Stimulated activated CD4-positive, alpha-beta T cell treated with anti-CD3 and anti-CD28 coated beads, TNF-alpha, amount 100 ng/mL, for 24 hours (primary cell): ENCODE data around the gene ADGRB3.
"Not testable (repeated sequence)": the region's sequence is repeated elsewhere in the genome, so short reads cannot be mapped to it uniquely, and the experiment has no call there.

Experiments
- DNase-seq, 3 experiments: peaks; one replicate each; pipeline ENCODE4 v3.0.0-alpha.2; 2020; ENCODE audit warnings: low read depth in 3 of 3

The ADGRB3 gene

DNA sequence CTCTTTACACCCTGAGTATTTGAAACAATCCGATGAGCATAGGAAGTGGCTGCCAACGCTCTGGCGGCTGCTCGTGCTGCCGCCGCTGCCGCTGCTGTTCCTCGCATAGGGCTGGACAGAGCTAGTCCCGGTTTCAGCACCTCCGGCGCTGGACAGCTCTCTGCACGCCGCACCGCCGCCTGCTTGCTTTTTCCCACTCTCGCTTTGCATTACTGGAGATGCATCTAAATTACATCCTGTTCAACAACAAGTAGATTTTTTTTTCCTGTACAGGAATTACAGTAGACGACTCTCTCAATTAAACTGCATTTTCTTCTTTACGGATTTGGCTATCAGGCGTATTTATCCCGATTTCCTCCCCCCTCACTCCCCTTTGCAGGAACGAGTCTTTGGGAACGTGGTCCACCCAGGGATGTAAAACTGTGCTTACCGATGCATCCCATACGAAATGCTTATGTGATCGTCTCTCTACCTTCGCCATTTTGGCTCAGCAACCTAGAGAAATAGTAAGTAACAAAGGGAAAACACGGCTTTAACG lies 597.9 kb downstream of the ADGRB3 start:
- peak in 2 of 3 experiments; percentile 0 to 37 for DNase-seq

GRCh38 chr6:69238067-69238466 lies 603.0 kb downstream of the ADGRB3 start:
- no peak for DNase-seq

DNA sequence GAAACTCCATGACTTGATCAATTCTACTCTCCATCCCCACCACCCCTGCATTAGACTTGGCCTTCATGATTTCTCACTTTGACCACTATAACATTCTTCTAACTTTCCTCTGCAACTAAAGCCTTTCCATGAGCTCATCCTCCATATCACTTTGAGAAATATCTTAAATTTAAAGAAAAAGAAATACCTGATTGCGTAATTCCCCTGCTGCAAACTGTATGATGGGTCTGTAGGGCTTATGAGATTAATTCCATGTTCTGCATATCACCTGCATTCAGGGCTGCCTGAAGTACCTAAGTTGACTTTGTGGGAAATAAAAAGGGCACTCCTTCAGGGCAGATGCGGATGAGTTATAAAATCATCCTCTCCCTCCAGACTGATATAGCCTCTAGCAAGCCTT lies 611.9 kb downstream of the ADGRB3 start:
- DNase-seq = no peak

DNA sequence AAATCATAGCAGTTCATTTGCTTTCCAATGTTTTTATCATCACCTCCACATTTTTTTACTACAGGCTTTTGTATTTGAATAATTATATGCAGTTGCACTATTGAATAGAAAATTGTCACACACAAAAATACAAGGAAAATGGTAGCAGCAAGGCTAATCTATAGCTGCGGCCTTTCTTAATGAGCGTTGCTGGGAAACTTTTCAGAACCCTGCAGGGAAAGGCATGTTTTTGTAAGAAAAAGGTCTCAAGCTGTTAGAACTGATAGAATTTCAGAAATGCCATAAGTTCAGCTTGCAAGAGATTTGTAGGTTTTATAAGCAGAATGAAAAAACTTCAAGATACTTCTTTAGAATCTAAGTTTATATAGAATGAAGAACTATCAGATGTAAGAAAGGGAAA lies 625.9 kb downstream of the ADGRB3 start:
- DNase-seq = no peak

GRCh38 chr6:69263297-69263696 lies 628.2 kb downstream of the ADGRB3 start:
- no peak for DNase-seq

DNA sequence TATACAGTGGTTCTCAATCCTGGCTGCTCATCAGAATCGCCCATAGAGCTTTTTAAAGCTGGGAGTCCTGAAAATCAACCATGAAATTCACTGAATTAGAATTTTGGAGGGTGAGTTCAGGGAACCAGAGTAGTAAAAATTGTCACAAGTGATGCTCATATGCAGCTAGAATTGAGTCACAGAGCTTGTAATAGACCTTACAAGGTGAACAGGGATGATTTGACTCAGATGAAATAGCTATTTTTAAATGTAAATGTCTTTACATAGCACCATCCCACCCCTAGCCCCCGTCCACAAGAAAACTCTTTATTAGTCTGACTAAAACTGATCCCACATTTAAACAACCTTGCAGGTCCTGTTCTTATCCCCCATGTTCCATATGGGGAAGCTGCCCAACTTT lies 630.0 kb downstream of the ADGRB3 start:
- no peak for DNase-seq

DNA sequence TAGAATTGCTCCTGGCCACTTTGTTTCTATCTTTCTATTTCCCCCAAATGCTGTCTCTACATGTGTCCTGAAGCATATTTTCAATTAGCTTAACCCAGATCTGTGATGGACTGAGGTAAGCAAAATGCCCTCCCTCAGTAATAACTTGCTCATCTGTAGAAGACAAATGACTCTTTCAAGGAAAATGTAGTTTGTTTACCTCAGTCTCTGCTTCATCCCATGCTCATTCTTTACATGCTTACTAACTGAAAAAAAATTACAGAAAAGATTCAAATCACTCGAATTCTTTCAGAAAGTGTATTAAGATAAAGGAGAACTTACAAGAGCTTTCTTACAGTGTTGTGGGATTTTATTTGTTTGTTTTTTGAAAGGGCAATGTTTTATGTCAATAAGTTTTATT lies 630.6 kb downstream of the ADGRB3 start:
- no peak for DNase-seq

- DNase-seq = no peak
Measured at GRCh38 chr6:69276204-69276603, 641.1 kb downstream of the ADGRB3 start.

DNA sequence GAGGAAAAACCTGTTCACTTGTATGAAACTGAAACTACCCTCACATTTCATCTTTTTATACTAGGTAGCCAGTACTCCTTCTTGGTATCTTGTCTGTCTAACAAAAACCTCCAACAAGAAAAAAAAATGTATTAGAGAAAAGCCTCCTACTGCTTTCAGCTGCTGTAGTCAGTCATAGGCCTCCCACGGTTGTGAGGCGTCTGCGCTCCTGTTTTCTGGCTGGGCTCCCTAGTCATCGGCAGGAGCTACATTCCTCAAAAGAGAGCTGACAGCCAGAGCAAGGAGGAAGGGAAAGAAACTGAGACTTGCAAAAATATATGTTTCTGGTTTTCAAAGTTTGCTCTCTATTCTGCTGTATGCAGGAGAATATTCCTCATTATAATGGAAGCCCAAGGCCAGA lies 644.7 kb downstream of the ADGRB3 start:
- no peak for DNase-seq

- DNase-seq = no peak
Measured at GRCh38 chr6:69280858-69281257, 645.8 kb downstream of the ADGRB3 start.

DNA sequence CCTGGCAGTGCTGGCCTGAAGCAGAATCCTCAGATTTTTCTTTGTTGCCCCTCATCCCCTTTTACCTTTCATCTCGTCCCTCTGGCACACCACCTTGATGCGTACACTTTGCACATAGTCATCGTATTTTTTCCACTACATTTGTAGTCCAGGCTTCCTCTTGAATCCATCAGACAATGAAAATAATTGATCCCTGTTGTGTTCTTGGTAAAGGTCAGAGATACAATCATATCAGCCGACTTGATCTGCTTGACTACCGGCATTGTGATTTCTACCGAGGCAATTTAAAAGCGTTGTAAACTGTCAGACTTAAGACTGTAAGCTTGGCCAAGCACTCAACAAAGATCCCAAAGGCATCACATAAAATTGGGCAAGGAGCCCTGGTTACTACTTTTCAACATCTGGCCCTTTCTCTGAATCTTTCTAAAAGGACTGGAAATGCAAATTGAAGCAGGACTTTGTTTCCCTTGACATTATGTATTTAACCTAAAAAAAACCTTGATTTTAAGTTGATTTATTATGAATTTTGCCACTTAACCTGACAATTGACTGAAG lies 649.2 kb downstream of the ADGRB3 start:
- DNase-seq = no peak

DNA sequence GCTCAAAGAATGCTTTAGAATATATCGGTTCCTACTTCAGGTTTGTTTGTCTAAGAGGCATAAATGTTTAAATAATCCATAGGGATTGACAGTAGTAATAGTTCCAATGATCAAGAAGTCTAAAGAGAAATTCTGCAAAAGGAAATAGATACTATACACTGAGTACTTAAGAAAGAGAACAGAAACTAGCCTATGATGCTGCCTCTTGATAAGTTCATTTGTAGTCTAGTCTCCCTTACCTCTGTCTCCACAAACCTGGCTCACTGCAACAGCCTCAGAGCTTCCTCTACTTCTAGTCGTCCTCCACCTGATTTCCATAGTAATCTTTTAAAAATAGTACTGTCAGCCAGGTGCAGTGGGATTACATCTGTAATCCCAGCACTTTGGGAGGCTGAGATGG lies 650.0 kb downstream of the ADGRB3 start:
- no peak for DNase-seq

DNA sequence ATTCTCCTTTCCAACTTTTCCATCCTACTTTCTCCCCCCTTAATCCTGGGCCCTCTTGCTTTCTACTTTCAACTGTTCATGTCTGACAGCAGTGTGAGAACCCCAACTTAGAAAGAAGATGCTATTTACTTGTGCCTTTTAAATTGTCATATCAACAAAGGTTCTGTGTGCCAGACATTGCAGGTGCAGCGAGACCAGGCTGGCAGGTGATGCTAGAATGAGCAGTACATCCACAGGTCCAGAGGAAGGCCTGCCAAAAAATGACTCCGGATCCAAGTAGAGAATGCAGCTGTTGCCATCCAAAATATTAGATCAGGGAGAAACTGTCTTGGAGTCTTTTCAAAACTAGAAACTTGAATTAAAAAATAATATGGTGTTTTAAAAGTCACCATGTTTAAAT lies 651.2 kb downstream of the ADGRB3 start:
- no peak for DNase-seq

- not testable (repeated sequence) for DNase-seq
Measured at GRCh38 chr6:69288198-69288597, 653.1 kb downstream of the ADGRB3 start.

DNA sequence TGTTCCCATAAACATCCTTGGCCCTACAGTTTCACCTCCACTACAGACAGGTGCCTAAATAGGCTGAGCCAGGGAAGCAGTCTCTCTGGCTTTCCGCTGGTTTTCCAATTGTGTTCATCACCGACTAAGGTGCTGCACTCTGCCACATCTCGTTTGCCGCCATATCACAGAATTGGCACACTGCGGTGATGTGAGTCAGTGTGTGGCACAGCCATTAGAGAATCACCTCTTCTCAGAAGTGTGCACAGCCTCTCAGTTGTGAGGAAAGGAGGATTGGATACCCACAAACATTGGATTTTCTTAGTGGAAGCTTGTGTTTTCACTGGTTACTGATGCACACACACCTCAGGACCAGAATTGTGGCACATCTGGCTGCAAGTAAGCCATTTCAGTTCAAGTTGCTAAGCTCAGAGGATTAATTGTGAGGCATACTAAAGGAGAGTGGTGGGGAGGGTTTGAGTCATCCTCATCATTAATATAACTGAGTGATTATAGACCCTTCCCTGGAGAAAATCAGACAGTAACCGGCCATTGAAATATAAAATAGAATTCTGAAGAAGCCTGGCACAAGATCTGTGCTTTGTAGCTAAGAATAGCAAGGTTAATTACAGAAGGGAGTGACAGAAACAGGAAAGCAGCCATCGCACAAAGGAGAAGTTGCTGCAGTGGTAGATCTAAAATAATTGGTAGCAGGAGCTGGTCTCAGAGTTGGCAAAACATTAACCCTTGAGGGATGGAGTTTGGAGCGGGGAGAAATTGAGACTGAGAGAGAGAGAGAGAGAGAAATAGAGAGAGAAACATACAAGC lies 654.8 kb downstream of the ADGRB3 start:
- DNase-seq = no peak

- no peak for DNase-seq
Measured at GRCh38 chr6:69293471-69293870, 658.4 kb downstream of the ADGRB3 start.

DNA sequence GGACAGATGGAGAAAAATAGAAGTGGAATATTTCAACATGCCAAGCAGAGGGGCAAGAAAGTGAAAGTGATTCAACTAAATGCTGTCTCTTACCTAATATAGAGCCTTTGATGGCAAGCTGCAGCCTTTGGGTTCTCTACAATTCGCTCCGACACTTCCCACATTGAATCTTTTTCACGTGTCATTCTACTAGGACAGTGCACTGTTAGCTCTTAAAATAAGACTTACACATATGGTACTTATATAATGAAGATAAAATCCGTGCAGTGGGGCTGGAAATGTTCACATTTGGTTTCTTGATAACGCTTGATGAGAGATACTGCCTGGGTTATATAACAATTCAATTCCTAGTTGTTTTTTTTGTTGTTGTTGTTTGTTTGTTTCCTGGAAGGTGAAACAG lies 659.3 kb downstream of the ADGRB3 start:
- no peak for DNase-seq

GRCh38 chr6:69294862-69295261 lies 659.8 kb downstream of the ADGRB3 start:
- no peak for DNase-seq

GRCh38 chr6:69303382-69303781 lies 668.3 kb downstream of the ADGRB3 start:
- DNase-seq = no peak

DNA sequence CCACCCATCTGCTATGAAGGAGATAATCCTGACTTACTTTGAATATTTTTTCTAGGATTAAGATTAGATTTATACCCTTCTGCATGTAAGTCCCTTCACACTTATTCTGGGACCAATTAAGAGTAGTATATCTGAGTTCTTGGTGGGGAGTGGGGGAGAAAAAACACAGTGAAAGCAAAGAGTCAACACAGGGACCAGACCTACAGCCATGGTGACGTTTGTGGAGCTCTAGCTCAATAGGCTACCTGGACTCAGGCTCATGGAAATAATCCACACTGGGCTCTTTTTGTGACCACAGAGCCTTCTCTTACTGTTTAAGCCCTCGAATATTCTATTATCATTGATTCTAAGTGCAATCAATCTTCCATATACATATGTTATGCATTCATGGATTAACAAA lies 670.4 kb downstream of the ADGRB3 start:
- DNase-seq = no peak

- DNase-seq = no peak
Measured at GRCh38 chr6:69308584-69308983, 673.5 kb downstream of the ADGRB3 start.

GRCh38 chr6:69311888-69312287 lies 676.8 kb downstream of the ADGRB3 start:
- DNase-seq = no peak

DNA sequence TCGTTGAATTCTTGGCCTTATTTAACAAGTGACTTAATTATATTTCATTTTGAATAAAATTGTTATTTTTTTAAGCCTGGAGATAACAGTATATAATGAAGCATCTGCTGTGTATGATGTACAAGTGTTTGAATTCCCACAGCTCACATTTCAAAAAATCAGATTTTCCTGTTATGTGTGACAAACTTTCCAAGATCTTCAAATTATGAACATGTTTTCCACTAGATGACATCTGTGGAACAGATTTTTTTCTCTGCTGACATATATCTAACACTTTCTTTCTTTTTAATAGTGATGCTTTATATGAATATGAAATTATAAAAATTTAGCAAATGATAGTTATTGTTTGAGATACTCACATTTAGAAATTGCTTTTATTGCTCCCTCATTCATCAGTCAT lies 678.9 kb downstream of the ADGRB3 start:
- DNase-seq = no peak
